ENCODE measurements around the gene TEAD1.

Gene TEAD1

GRCh38 chr11:12981676-12982522 lies 307.7 kb downstream of the TEAD1 start:
- intact Hi-C loops (cut with micrococcal nuclease): no loop called here
- Mint-ChIP-seq H3K4me1 (ENCODE audit: low read depth) (peaks cover 7% of the 10 kb centered on the region), H3K36me3 (ENCODE audit: low read depth) (no peaks in the 10 kb centered on the region), H3K27ac (no peak overlapping the region), H3K4me3 (no peak overlapping the region), H3K27me3 (no peaks in the 10 kb centered on the region), H3K9me3 (no peaks in the 10 kb centered on the region)

GRCh38 chr11:12983336-12983735 lies 309.1 kb downstream of the TEAD1 start:
- intact Hi-C loops (cut with micrococcal nuclease): no loop called here
- H3K4me1 Mint-ChIP-seq (ENCODE audit: low read depth): peaks cover 7% of the 10 kb centered on the region
- H3K9me3 Mint-ChIP-seq: no peaks in the 10 kb centered on the region
- no peaks in the 10 kb centered on the region for H3K36me3 Mint-ChIP-seq (ENCODE audit: low read depth)
- no peaks in the 10 kb centered on the region for H3K27me3 Mint-ChIP-seq
- no peak overlapping the region for H3K27ac Mint-ChIP-seq
- no peak overlapping the region for H3K4me3 Mint-ChIP-seq

- no peak overlapping the region for H3K27ac Mint-ChIP-seq
- H3K4me3 Mint-ChIP-seq: no peak overlapping the region
- intact Hi-C loops (cut with micrococcal nuclease): no loop called here
- H3K27me3 Mint-ChIP-seq: no peaks in the 10 kb centered on the region
- no peaks in the 10 kb centered on the region for H3K4me1 Mint-ChIP-seq (ENCODE audit: low read depth)
- no peaks in the 10 kb centered on the region for H3K36me3 Mint-ChIP-seq (ENCODE audit: low read depth)
- no peaks in the 10 kb centered on the region for H3K9me3 Mint-ChIP-seq
These were observed 312.1 kb downstream of the TEAD1 start for GRCh38 chr11:12986194-12986898.

- Mint-ChIP-seq H3K4me3 (no peak overlapping the region), H3K4me1 (ENCODE audit: low read depth) (no peaks in the 10 kb centered on the region), H3K9me3 (no peaks in the 10 kb centered on the region), H3K27me3 (no peaks in the 10 kb centered on the region), H3K27ac (no peak overlapping the region), H3K36me3 (ENCODE audit: low read depth) (no peaks in the 10 kb centered on the region)
- intact Hi-C loops (cut with micrococcal nuclease): no loop called here
These were observed 315.4 kb downstream of the TEAD1 start for GRCh38 chr11:12989428-12990161.

GRCh38 chr11:12990162-12990480 lies 315.9 kb downstream of the TEAD1 start:
- Mint-ChIP-seq H3K9me3 (no peaks in the 10 kb centered on the region), H3K36me3 (ENCODE audit: low read depth) (no peaks in the 10 kb centered on the region), H3K27me3 (no peaks in the 10 kb centered on the region), H3K4me3 (no peak overlapping the region), H3K4me1 (ENCODE audit: low read depth) (no peaks in the 10 kb centered on the region), H3K27ac (no peak overlapping the region)
- intact Hi-C loops (cut with micrococcal nuclease): no loop called here

- intact Hi-C loops (cut with micrococcal nuclease): no loop called here
- no peak overlapping the region for H3K27ac Mint-ChIP-seq
- no peak overlapping the region for H3K4me3 Mint-ChIP-seq
- no peaks in the 10 kb centered on the region for H3K4me1 Mint-ChIP-seq (ENCODE audit: low read depth)
- H3K27me3 Mint-ChIP-seq: no peaks in the 10 kb centered on the region
- no peaks in the 10 kb centered on the region for H3K36me3 Mint-ChIP-seq (ENCODE audit: low read depth)
- H3K9me3 Mint-ChIP-seq: no peaks in the 10 kb centered on the region
These were observed 317.2 kb downstream of the TEAD1 start for GRCh38 chr11:12991426-12991825.

- Mint-ChIP-seq H3K36me3 (ENCODE audit: low read depth) (no peaks in the 10 kb centered on the region), H3K4me1 (ENCODE audit: low read depth) (no peaks in the 10 kb centered on the region), H3K27me3 (no peaks in the 10 kb centered on the region), H3K9me3 (no peaks in the 10 kb centered on the region), H3K4me3 (no peak overlapping the region), H3K27ac (no peak overlapping the region)
- intact Hi-C loops (cut with micrococcal nuclease): no loop called here
These were observed 319.4 kb downstream of the TEAD1 start for GRCh38 chr11:12993626-12994025.

Measured in dendritic cell treated with granulocyte-macrophage colony-stimulating factor and Interleukin-4, amounts not matched to agents 40 ng/mL and 50 ng/mL, for 4 days (primary cell).